Tibial artery (tissue), 4 donors: ENCODE results near the gene TNFSF13B.
A peak's percentile ranks its signal among the peaks of the same experiment; 100 is the strongest.

Experiments used
- DNase-seq, 2 donors: peaks; one replicate each; pipeline ENCODE4 v3.0.0-alpha.2; 2019
- H3K27ac ChIP-seq, 2 donors: fragments of 200-600 bp; sonication (generic) in 1 of 2; 1 replicate in 1 of 2; 2 replicates in 1 of 2; pipeline ENCODE4 v1.5.1; 2018 to 2019; ENCODE audit warnings: mild to moderate bottlenecking in 1 of 2
- H3K27me3 ChIP-seq, 2 donors: fragments of 200-600 bp; sonication (generic) in 1 of 2; one replicate each; pipeline versions ENCODE4 v1.5.1 to v1.6.0; 2016 to 2019
- H3K36me3 ChIP-seq, 3 donors: fragments of 200-600 bp; sonication (generic) in 2 of 3; one replicate each; pipeline ENCODE4 v1.5.1; 2016 to 2019; ENCODE audit warnings: mild to moderate bottlenecking in 2 of 3
- H3K4me1 ChIP-seq, 4 donors: fragments of 200-600 bp; sonication (generic) in 2 of 4; 1 replicate in 3 of 4; 2 replicates in 1 of 4; pipeline ENCODE4 v1.5.1; 2016 to 2019
- H3K4me3 ChIP-seq, 2 donors: fragments of 200-600 bp; sonication (generic) in 1 of 2; 1 replicate in 1 of 2; 2 replicates in 1 of 2; pipeline ENCODE4 v1.5.1; 2018 to 2019; ENCODE audit warnings: mild to moderate bottlenecking in 2 of 2
- H3K9me3 ChIP-seq, 3 donors: fragments of 200-600 bp; sonication (generic) in 1 of 3; one replicate each; pipeline ENCODE4 v1.5.1; 2016 to 2019
- intact Hi-C: fragments of 100-400 bp; cut with DNase I; formaldehyde crosslinking; loops from one replicate; pipeline ENCODE4 v1.15.0; 2023; ENCODE audit warnings: low total_unique reads
- TF ChIP-seq, protein P1 (sequence below), 2 experiments: fragments of 200-600 bp in 1 of 2; fragments of 450-650 bp in 1 of 2; IDR thresholded peaks; one replicate each; pipeline ENCODE4 v1.5.1; 2017 to 2019; ENCODE audit warnings: antibody characterized with exemption in 2 of 2, mild to moderate bottlenecking in 1 of 2, moderate library complexity in 1 of 2

Gene TNFSF13B

DNA sequence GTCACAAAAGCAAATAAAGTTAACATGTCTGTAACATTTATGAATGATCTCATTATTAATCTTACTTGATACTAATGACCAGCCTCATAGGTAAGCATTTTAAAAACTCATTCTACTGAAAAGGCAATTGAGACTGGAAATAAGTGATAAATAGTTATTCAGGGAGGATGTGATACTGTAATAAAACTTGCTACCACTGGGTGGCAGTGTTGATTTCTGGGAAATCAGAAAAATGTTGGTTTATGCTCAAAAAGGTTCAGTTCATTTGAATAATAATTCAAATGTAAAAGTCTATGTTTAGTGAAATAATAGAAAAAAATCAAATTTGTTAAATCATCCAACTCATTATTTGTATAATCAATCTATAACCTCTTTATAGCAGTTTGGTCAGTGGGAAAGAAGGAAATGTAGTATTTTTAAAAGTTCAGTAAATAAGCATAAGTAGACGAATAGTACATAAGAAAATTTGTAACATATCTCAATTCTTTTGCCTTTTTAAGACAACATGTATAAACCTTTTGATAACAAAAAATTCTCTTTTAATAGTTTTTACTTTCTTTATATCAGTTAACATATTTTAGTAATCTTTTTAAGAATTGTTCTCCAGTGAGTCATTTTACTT is 41.8 kb upstream of the TNFSF13B start:
- intact Hi-C loops = no loop called here
- TF ChIP-seq, protein P1, sequence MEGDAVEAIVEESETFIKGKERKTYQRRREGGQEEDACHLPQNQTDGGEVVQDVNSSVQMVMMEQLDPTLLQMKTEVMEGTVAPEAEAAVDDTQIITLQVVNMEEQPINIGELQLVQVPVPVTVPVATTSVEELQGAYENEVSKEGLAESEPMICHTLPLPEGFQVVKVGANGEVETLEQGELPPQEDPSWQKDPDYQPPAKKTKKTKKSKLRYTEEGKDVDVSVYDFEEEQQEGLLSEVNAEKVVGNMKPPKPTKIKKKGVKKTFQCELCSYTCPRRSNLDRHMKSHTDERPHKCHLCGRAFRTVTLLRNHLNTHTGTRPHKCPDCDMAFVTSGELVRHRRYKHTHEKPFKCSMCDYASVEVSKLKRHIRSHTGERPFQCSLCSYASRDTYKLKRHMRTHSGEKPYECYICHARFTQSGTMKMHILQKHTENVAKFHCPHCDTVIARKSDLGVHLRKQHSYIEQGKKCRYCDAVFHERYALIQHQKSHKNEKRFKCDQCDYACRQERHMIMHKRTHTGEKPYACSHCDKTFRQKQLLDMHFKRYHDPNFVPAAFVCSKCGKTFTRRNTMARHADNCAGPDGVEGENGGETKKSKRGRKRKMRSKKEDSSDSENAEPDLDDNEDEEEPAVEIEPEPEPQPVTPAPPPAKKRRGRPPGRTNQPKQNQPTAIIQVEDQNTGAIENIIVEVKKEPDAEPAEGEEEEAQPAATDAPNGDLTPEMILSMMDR (IDR thresholded peaks at IDR 0.05) = peak; percentile 57 to 71

DNA sequence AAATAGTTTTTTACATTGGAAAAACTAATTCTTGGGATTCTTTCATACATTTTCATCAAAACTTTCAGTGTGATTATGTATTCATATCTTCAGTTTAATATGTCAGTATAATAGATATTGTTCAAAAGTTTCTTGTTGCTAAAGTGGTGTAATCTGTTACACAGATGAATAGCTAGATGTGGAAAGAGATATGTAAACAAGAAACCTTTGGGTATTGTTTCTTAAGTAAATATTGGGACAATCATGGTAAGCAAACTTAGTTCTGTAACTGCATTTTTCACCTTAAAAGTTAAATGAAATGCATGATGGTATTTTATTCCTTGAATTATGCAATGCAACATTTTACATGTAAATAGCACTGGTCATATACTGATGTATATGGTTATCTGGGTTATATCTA is 39.1 kb upstream of the TNFSF13B start:
- DNase-seq = no peak
- H3K9me3 ChIP-seq = no peaks in the 10 kb centered on the region
- peaks cover 0 to 11% (median 0%) of the 10 kb centered on the region in 4 donors for H3K4me1 ChIP-seq
- TF ChIP-seq, protein P1 (IDR thresholded peaks at IDR 0.05) = no peak
- no peaks in the 10 kb centered on the region for H3K27me3 ChIP-seq
- H3K36me3 ChIP-seq = peaks cover 0 to 7% (median 0%) of the 10 kb centered on the region in 3 donors
- H3K4me3 ChIP-seq = no peak overlapping the region
- H3K27ac ChIP-seq = no peak overlapping the region
- intact Hi-C loops = no loop called here

More for the DNA sequence above, 41.8 kb upstream of the TNFSF13B start:
- no peak overlapping the region for H3K4me3 ChIP-seq
- no peaks in the 10 kb centered on the region for H3K27me3 ChIP-seq
- no peak overlapping the region for H3K27ac ChIP-seq
- no peaks in the 10 kb centered on the region for H3K9me3 ChIP-seq
- no peak for DNase-seq
- H3K36me3 ChIP-seq = peaks cover 0 to 7% (median 0%) of the 10 kb centered on the region in 3 donors
- peaks cover 0 to 29% (median 0%) of the 10 kb centered on the region in 4 donors for H3K4me1 ChIP-seq

- H3K27ac ChIP-seq = no peak overlapping the region
- H3K9me3 ChIP-seq = peaks cover 0 to 26% (median 3%) of the 10 kb centered on the region in 3 donors
- DNase-seq = no peak
- no peak overlapping the region for H3K4me3 ChIP-seq
- no peaks in the 10 kb centered on the region for H3K36me3 ChIP-seq
- intact Hi-C loops = no loop called here
- TF ChIP-seq, protein P1 (IDR thresholded peaks at IDR 0.05) = no peak
- H3K4me1 ChIP-seq = no peaks in the 10 kb centered on the region
- H3K27me3 ChIP-seq = no peaks in the 10 kb centered on the region
These were observed 20.4 kb upstream of the TNFSF13B start for GRCh38 chr13:108249150-108249549.

DNA sequence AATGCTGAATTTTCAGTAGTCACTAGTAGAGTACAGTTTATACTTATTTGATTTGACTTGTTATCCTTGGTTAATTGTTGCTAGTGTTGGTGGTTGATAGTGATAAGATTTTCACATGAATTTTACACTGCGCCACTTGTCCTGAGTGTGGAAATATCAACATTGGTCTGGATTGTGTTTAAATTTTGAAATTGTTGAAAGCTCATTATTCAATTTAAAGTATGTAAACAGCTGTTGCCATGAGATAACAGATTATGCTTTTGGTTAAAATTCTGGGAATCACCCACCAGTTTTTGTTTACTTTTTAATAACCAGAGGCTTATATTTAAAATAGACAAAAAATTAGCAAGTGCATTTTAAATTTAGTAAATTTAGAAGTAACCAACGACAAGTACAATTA is 12.3 kb upstream of the TNFSF13B start:
- no peaks in the 10 kb centered on the region for H3K4me1 ChIP-seq
- peaks cover 0 to 7% (median 0%) of the 10 kb centered on the region in 3 donors for H3K36me3 ChIP-seq
- DNase-seq = no peak
- H3K27ac ChIP-seq = no peak overlapping the region
- intact Hi-C loops = no loop called here
- H3K4me3 ChIP-seq = no peak overlapping the region
- peaks cover 0 to 4% (median 0%) of the 10 kb centered on the region in 3 donors for H3K9me3 ChIP-seq
- H3K27me3 ChIP-seq = no peaks in the 10 kb centered on the region
- TF ChIP-seq, protein P1 (IDR thresholded peaks at IDR 0.05) = no peak

DNA sequence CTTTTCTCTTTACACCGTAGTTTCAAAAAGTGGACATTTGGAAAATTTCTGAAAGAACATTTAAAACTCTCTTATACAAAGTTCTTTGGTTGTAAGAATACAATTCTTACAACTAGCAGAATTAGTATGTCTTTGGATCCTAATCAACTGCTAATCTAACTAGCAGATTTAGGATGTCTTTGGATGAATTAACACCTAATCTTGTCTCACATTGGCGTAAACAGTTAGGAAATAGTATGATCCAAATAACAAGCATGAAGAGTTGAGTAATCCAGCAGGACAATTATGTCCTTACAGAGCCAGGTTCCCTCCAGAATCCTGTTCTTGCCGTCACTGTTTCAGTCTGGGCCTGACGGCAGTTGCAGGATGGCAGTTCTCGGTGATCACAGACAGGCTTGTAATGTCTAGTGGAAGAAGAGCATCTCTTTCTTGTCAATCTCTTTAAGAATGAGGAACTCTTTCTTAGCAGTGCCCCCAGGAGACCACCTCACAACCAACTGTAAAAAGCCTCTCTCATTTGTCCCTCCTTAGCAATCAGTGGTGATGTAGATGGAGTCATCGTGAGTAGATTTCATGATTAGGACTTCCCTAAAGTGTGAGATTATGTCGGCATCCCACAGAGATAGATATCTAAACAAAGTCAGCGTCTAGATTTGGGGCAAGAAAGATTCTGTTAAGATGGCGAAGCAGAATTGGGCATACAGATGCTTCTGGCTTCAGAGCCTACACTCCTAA is 5.7 kb upstream of the TNFSF13B start:
- no peaks in the 10 kb centered on the region for H3K9me3 ChIP-seq
- no peak for DNase-seq
- peaks cover 0 to 7% (median 4%) of the 10 kb centered on the region in 3 donors for H3K36me3 ChIP-seq
- H3K4me3 ChIP-seq = no peak overlapping the region
- H3K27ac ChIP-seq = no peak overlapping the region
- no peaks in the 10 kb centered on the region for H3K27me3 ChIP-seq
- intact Hi-C loops = no loop called here
- H3K4me1 ChIP-seq = no peaks in the 10 kb centered on the region
- TF ChIP-seq, protein P1 (IDR thresholded peaks at IDR 0.05) = no peak
